8988T (cell line): ENCODE measurements around the gene PCDHGA1.
"Not testable (repeated sequence)": the region's sequence is repeated elsewhere in the genome, so short reads cannot be mapped to it uniquely, and the experiment has no call there.

Experiments
- DNase-seq: peaks from one replicate; pipeline ENCODE4 v3.0.0; 2011

Gene PCDHGA1

DNA sequence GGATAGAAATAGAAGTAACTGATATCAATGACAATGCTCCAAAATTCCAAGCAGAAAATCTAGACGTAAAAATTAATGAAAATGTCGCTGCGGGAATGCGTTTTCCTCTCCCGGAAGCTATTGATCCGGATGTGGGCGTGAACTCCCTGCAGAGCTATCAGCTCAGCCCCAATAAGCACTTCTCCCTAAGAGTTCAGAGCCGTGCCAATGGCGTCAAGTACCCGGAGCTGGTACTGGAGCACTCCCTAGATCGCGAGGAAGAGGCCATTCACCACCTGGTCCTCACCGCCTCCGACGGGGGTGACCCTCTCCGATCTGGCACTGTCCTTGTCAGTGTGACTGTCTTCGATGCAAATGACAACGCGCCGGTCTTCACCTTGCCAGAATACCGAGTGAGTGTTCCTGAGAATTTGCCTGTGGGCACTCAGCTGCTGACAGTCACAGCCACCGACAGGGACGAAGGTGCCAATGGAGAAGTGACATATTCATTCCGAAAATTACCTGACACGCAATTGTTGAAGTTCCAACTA, 83.3 kb downstream of the PCDHGA1 start:
- no peak for DNase-seq

DNA sequence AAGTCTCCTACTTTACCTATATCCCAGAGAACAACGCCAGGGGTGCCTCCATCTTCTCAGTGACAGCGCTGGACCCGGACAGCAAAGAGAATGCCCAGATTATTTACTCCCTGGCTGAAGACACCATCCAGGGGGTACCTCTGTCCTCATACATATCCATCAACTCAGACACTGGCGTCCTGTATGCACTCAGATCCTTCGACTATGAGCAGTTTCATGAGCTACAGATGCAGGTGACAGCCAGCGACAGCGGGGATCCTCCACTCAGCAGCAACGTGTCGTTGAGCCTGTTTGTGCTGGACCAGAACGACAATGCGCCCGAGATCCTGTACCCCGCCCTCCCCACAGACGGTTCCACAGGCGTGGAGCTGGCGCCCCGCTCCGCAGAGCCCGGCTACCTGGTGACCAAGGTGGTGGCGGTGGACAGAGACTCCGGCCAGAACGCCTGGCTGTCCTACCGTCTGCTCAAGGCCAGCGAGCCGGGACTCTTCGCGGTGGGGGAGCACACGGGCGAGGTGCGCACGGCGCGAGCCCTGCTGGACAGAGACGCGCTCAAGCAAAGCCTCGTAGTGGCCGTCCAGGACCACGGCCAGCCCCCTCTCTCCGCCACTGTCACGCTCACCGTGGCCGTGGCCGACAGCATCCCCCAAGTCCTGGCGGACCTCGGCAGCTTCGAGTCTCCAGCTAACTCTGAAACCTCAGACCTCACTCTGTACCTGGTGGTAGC, 84.4 kb downstream of the PCDHGA1 start:
- DNase-seq, result not testable (repeated sequence)

- DNase-seq, result not testable (repeated sequence)
Measured at GRCh38 chr5:141415275-141415618, 84.9 kb downstream of the PCDHGA1 start.

DNA sequence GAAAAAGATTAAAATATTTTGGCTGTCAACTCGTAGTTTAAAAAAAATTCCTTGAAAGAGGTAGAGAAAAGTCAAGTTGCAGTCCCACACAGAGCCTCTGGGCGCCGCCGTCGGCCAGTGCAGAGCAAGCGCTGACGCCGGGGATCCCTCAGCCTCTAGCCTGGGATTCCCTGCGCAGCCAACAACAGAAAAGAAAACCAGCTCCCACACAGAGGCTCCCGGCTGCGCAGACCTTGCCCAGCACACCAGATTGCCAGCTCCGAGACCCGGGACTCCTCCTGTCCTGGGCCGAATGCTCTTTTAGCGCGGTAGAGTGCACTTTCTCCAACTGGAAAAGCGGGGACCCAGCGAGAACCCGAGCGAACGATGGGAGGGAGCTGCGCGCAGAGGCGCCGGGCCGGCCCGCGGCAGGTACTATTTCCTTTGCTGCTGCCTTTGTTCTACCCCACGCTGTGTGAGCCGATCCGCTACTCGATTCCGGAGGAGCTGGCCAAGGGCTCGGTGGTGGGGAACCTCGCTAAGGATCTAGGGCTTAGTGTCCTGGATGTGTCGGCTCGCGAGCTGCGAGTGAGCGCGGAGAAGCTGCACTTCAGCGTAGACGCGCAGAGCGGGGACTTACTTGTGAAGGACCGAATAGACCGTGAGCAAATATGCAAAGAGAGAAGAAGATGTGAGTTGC, 87.3 kb downstream of the PCDHGA1 start, which contains the start of gene PCDHGB7:
Gene PCDHGB7 (plus strand): TSS at position 184 of the 679 bp plus-strand sequence. CDS start 183 bp downstream, at position 367.
- peak; percentile 69 for DNase-seq

GRCh38 chr5:141419074-141419880, 89.0 kb downstream of the PCDHGA1 start:
- no peak for DNase-seq

GRCh38 chr5:141420855-141421488, 90.7 kb downstream of the PCDHGA1 start, which contains the start of gene PCDHGA11:
TSS of gene PCDHGA11 (plus strand) at chr5:141421051. CDS start at chr5:141421228, 177 bp downstream.
- peak; percentile 68 for DNase-seq

GRCh38 chr5:141421489-141421855, 91.2 kb downstream of the PCDHGA1 start:
- DNase-seq, result no peak

- no peak for DNase-seq
Measured at GRCh38 chr5:141422742-141423291, 92.5 kb downstream of the PCDHGA1 start.

GRCh38 chr5:141427783-141428426, 97.6 kb downstream of the PCDHGA1 start:
- DNase-seq, result no peak

GRCh38 chr5:141430332-141431113, 100.2 kb downstream of the PCDHGA1 start, which contains the start of gene PCDHGA12:
TSS of gene PCDHGA12 (plus strand) at chr5:141430507. CDS start at chr5:141430760, 253 bp downstream.
- peak; percentile 80 for DNase-seq

GRCh38 chr5:141431286-141431685, 101.0 kb downstream of the PCDHGA1 start:
- DNase-seq, result no peak

GRCh38 chr5:141432308-141432707, 102.0 kb downstream of the PCDHGA1 start:
- DNase-seq, result not testable (repeated sequence)

- DNase-seq, result not testable (repeated sequence)
Measured at GRCh38 chr5:141432726-141433125, 102.4 kb downstream of the PCDHGA1 start.

GRCh38 chr5:141434006-141434405, 103.7 kb downstream of the PCDHGA1 start:
- no peak for DNase-seq

DNA sequence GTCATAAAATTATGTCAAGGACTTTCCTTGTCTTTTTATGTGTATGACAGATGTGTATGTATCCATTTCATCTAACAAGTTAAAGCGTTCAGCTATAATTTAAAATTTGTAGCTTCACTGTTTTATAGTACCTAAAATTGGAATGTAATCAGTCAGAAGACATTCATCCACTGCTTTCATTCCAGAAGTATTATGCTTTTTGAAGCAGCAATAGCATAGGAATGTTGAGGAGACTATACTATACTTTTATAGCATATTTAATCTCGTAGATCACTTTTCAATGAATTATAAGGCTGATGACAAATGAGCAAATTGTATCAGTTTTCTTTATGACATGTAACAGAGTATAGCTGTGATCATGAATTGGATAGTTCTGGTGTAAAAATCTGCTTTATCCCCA, 106.9 kb downstream of the PCDHGA1 start:
- no peak for DNase-seq

GRCh38 chr5:141439411-141440141, 109.3 kb downstream of the PCDHGA1 start:
- DNase-seq, result no peak

DNA sequence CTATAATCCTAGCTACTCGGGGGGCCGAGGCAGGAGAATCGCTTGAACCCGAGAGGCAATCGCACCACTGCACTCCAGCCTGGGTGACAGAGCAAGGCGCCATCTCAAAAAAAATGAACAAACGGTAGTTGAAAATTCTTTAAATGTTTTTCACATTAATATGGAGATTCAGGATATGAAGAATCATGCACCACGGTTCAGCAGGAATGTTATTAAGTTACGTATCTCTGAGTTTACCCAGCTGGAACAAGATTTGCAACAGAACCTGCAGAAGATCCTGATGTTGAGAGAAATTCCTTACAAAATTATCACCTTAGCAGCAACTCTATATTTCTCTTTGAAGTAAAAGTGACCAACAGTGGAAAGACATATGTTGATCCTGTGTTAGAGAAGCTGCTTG, 110.0 kb downstream of the PCDHGA1 start:
- no peak for DNase-seq

GRCh38 chr5:141441571-141442170, 111.4 kb downstream of the PCDHGA1 start:
- no peak for DNase-seq

DNA sequence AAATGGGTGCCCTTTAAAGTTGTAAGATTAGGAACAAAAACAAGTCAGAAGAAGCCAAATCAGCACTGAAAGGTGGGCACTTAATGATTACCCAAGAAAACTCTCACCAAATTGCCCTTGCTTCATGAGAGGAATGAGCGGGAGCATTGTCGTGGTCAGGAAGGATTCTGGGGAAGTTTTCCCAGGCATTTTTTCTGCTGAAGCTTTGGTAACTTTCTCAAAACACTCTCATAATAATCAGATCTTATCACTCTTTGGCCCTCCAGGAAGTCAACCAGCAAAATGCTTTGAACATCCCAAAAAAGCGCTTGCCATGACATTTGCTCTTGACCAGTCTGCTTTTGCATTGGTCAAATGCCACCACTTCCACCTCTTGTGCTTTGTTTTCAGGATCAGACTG, 135.0 kb downstream of the PCDHGA1 start:
- no peak for DNase-seq
